PC-9 (cell line): Measurements from ENCODE around the gene UBE2H. TPM values are rescaled to one million over a fixed set of nuclear protein-coding genes. Genes with fewer than 3 reads are reported as not detected.

Source experiments
- BruUV-seq: library from RNA; stranded (reverse); fragments of 400-500 nt; replicated peaks from 2 replicates; lab custom pipeline; 2021; lab: Mats Ljungman, UMichigan
- CTCF ChIA-PET: fragments of 300-600 bp; sonication (Branson Sonifier 250); formaldehyde crosslinking; loops from one replicate; lab custom pipeline; 2022; ENCODE audit warnings: antibody characterized with exemption; lab: Charles Lee
- POLR2A ChIA-PET: fragments of 300-600 bp; sonication (Branson Sonifier 250); formaldehyde crosslinking; loops from one replicate; lab custom pipeline; 2022; ENCODE audit warnings: antibody characterized with exemption; ENCODE audit not compliant: unreplicated experiment; lab: Charles Lee
- DNase-seq, 2 experiments: peaks; one replicate each; pipeline versions ENCODE4 v3.0.0 to v3.0.0-alpha.2; 2015 to 2022; ENCODE audit warnings: mixed read lengths in 1 of 2
- H2AFZ ChIP-seq: fragments of 200-600 bp; sonication (generic); 2 replicates; pipeline ENCODE4 v1.8.1; 2017; ENCODE audit warnings: antibody characterized with exemption
- H3F3A ChIP-seq: fragments of 200-600 bp; sonication (generic); 2 replicates; pipeline ENCODE4 v1.8.1; 2017; ENCODE audit warnings: antibody characterized with exemption, mild to moderate bottlenecking, low read depth; ENCODE audit not compliant: insufficient read depth
- H3K27ac ChIP-seq: fragments of 200-600 bp; sonication (generic); 2 replicates; pipeline ENCODE4 v1.6.1; 2016; ENCODE audit warnings: mixed run types
- H3K27me3 ChIP-seq: fragments of 200-600 bp; sonication (generic); 2 replicates; pipeline ENCODE4 v1.6.1; 2016; ENCODE audit warnings: low read depth, mixed run types; ENCODE audit not compliant: insufficient read depth
- H3K36me3 ChIP-seq: fragments of 200-600 bp; sonication (generic); 2 replicates; pipeline ENCODE4 v1.6.1; 2016; ENCODE audit warnings: low read depth, mixed run types
- H3K4me1 ChIP-seq: fragments of 200-600 bp; sonication (generic); replicated peaks from 2 replicates; pipeline ENCODE4 v1.6.1; 2016; ENCODE audit warnings: mixed run types; ENCODE audit not compliant: insufficient read depth
- H3K4me2 ChIP-seq: fragments of 200-600 bp; sonication (generic); 2 replicates; pipeline ENCODE4 v1.6.1; 2017; ENCODE audit warnings: mixed run types
- H3K4me3 ChIP-seq: fragments of 200-600 bp; sonication (generic); 2 replicates; pipeline ENCODE4 v1.6.1; 2016; ENCODE audit warnings: mixed run types
- H3K79me2 ChIP-seq: fragments of 200-600 bp; sonication (generic); 2 replicates; pipeline ENCODE4 v1.6.1; 2017; ENCODE audit warnings: low read depth, mixed run types
- H3K9me2 ChIP-seq: fragments of 200-600 bp; sonication (generic); 2 replicates; pipeline ENCODE4 v1.8.1; 2017; ENCODE audit warnings: mild to moderate bottlenecking; ENCODE audit not compliant: insufficient read depth
- H3K9me3 ChIP-seq: fragments of 200-600 bp; sonication (generic); 2 replicates; pipeline ENCODE4 v1.8.1; 2016; ENCODE audit warnings: low read depth; ENCODE audit not compliant: insufficient read depth
- H4K20me1 ChIP-seq: fragments of 200-600 bp; sonication (generic); 2 replicates; pipeline ENCODE4 v1.8.1; 2017; ENCODE audit not compliant: insufficient read depth
- CTCF ChIP-seq: fragments of 200-600 bp; sonication (generic); conservative IDR thresholded peaks from 2 replicates; pipeline ENCODE4 v1.6.1; 2017; ENCODE audit warnings: mixed run types, antibody characterized with exemption, mild to moderate bottlenecking, moderate library complexity
- EZH2 ChIP-seq: fragments of 200-600 bp; sonication (generic); IDR thresholded peaks from 2 replicates; pipeline ENCODE4 v1.8.0; 2017; ENCODE audit warnings: antibody characterized with exemption, low read depth
- intact Hi-C: fragments of 100-400 bp; cut with micrococcal nuclease; formaldehyde crosslinking; loops from one replicate; pipeline ENCODE4 v1.10.0; 2022; ENCODE audit not compliant: unreplicated experiment
- total RNA-seq: library from RNA; stranded (reverse); gene quantifications from 2 replicates; pipeline ENCODE4 v1.2.3, GENCODE V29; 2021

UBE2H gene
- total RNA-seq, 1 experiment from 2014 or later: 211 TPM

GRCh38 chr7:129940329-129940728 is 12.4 kb downstream of the UBE2H start:
- Histone ChIP-seq H3K36me3 (peaks cover 23% of the 10 kb centered on the region), H4K20me1 (peaks cover 63% of the 10 kb centered on the region)

GRCh38 chr7:129939881-129940280 is 12.9 kb downstream of the UBE2H start:
- Histone ChIP-seq H3F3A (peaks cover 30% of the 10 kb centered on the region; the same call in 1 of the 2 replicates), H3K4me3 (no peak overlapping the region), H3K9me2 (no peaks in the 10 kb centered on the region), H3K27me3 (no peaks in the 10 kb centered on the region), H3K27ac (no peak overlapping the region), H4K20me1 (peaks cover 62% of the 10 kb centered on the region), H3K36me3 (peaks cover 26% of the 10 kb centered on the region), H3K4me1 (no peaks in the 10 kb centered on the region), H2AFZ (no peak overlapping the region), H3K79me2 (peaks cover 97% of the 10 kb centered on the region), H3K4me2 (no peak overlapping the region), H3K9me3 (no peaks in the 10 kb centered on the region)
- ChIA-PET CTCF (no interaction called here), POLR2A (no interaction called here)
- no peak for TF ChIP-seq CTCF
- TF ChIP-seq EZH2: no peak
- intact Hi-C loops: no loop called here
- no TSS peak for BruUV-seq
- DNase-seq: no peak

More at GRCh38 chr7:129940329-129940728, 12.4 kb downstream of the UBE2H start:
- CTCF ChIA-PET: no interaction called here
- Histone ChIP-seq H3K27me3 (no peaks in the 10 kb centered on the region), H3K9me2 (no peaks in the 10 kb centered on the region), H3K4me3 (no peak overlapping the region), H3F3A (peaks cover 27% of the 10 kb centered on the region; the same call in 1 of the 2 replicates), H3K79me2 (peaks cover 98% of the 10 kb centered on the region), H3K27ac (no peak overlapping the region), H3K9me3 (no peaks in the 10 kb centered on the region), H3K4me1 (no peaks in the 10 kb centered on the region), H2AFZ (no peak overlapping the region), H3K4me2 (no peak overlapping the region)
- no peak for DNase-seq
- POLR2A ChIA-PET: no interaction called here
- intact Hi-C loops: no loop called here
- no peak for TF ChIP-seq CTCF
- no peak for TF ChIP-seq EZH2
- no TSS peak for BruUV-seq

- ChIA-PET POLR2A (no interaction called here), CTCF (no interaction called here)
- H3K36me3 ChIP-seq: peaks cover 7% of the 10 kb centered on the region; the same call in 1 of the 2 replicates
- no peak for TF ChIP-seq CTCF
- no peak for TF ChIP-seq EZH2
- BruUV-seq: no TSS peak
- H3K79me2 ChIP-seq: peaks cover 84% of the 10 kb centered on the region
- no peak overlapping the region for H2AFZ ChIP-seq
- H3K4me1 ChIP-seq: no peaks in the 10 kb centered on the region
- H3K4me3 ChIP-seq: no peak overlapping the region
- H4K20me1 ChIP-seq: peaks cover 26% of the 10 kb centered on the region
- H3K27me3 ChIP-seq: no peaks in the 10 kb centered on the region
- no peaks in the 10 kb centered on the region for H3K9me2 ChIP-seq
- H3K4me2 ChIP-seq: no peak overlapping the region
- peaks cover 11% of the 10 kb centered on the region for H3F3A ChIP-seq
- intact Hi-C loops: no loop called here
- no peaks in the 10 kb centered on the region for H3K9me3 ChIP-seq
- no peak overlapping the region for H3K27ac ChIP-seq
- no peak for DNase-seq
Measured at GRCh38 chr7:129933627-129934026, 19.1 kb downstream of the UBE2H start.
